GM23338 (cell line): ENCODE data around the gene FRRS1L. TPM values are rescaled to one million over a fixed set of nuclear protein-coding genes. Genes with fewer than 3 reads are reported as not detected.
A peak's percentile ranks its signal among the peaks of the same experiment; 100 is the strongest.

Experiments used
- ATAC-seq: fragments of 200-7000 bp; cut with Tn5 transposase; 3 replicates; pipeline ENCODE4 v1.9.1; 2020
- DNase-seq: peaks from one replicate; pipeline ENCODE4 v3.0.0-alpha.2; 2015; ENCODE audit warnings: low spot score
- H2AFZ ChIP-seq: fragments of 200-600 bp; sonication (generic); 2 replicates; pipeline ENCODE4 v1.8.0; 2016; ENCODE audit warnings: antibody characterized with exemption, mild to moderate bottlenecking, moderate library complexity
- H3F3A ChIP-seq: fragments of 200-600 bp; sonication (generic); replicated peaks from 2 replicates; pipeline ENCODE4 v1.8.0; 2017; ENCODE audit warnings: antibody characterized with exemption, mixed run types, low read depth
- H3K27ac ChIP-seq: fragments of 200-600 bp; sonication (generic); 2 replicates; pipeline ENCODE4 v1.6.1; 2016; ENCODE audit warnings: low read depth
- H3K27me3 ChIP-seq: fragments of 200-600 bp; sonication (generic); 2 replicates; pipeline ENCODE4 v1.8.0; 2016; ENCODE audit warnings: mild to moderate bottlenecking, mixed run types, moderate library complexity; ENCODE audit not compliant: insufficient read depth
- H3K36me3 ChIP-seq: fragments of 200-600 bp; sonication (generic); 2 replicates; pipeline ENCODE4 v1.8.0; 2016; ENCODE audit warnings: mild to moderate bottlenecking; ENCODE audit not compliant: insufficient read depth
- H3K4me1 ChIP-seq: fragments of 200-600 bp; sonication (generic); 2 replicates; pipeline ENCODE4 v1.8.0; 2016; ENCODE audit warnings: mild to moderate bottlenecking, moderate library complexity; ENCODE audit not compliant: insufficient read depth
- H3K4me2 ChIP-seq: fragments of 200-600 bp; sonication (generic); 2 replicates; pipeline ENCODE4 v1.7.1; 2017; ENCODE audit warnings: mixed run types
- H3K4me3 ChIP-seq: fragments of 200-600 bp; sonication (generic); 2 replicates; pipeline ENCODE4 v1.6.1; 2016; ENCODE audit warnings: mixed run types
- H3K79me2 ChIP-seq: fragments of 200-600 bp; sonication (generic); replicated peaks from 2 replicates; pipeline ENCODE4 v1.8.0; 2017; ENCODE audit warnings: mild to moderate bottlenecking; ENCODE audit not compliant: insufficient read depth
- H3K9me2 ChIP-seq: fragments of 200-600 bp; sonication (generic); 2 replicates; pipeline ENCODE4 v1.8.0; 2017; ENCODE audit not compliant: insufficient read depth
- H4K20me1 ChIP-seq: fragments of 200-600 bp; sonication (generic); replicated peaks from 2 replicates; pipeline ENCODE4 v1.8.0; 2017; ENCODE audit warnings: mild to moderate bottlenecking; ENCODE audit not compliant: insufficient read depth
- H3K27ac Mint-ChIP-seq: 2 replicates; pipeline ENCODE4 v1.8.0; 2020; ENCODE audit warnings: inconsistent platforms, mild to moderate bottlenecking, moderate library complexity, mixed read lengths
- H3K27me3 Mint-ChIP-seq: 3 replicates; pipeline ENCODE4 v1.8.0; 2022; ENCODE audit warnings: low read depth, mild to moderate bottlenecking, moderate library complexity, mixed read lengths, inconsistent platforms; ENCODE audit not compliant: insufficient read depth, poor library complexity
- H3K36me3 Mint-ChIP-seq: 3 replicates; pipeline ENCODE4 v1.8.0; 2021; ENCODE audit warnings: low read depth, mild to moderate bottlenecking, inconsistent platforms, moderate library complexity, mixed read lengths
- H3K4me1 Mint-ChIP-seq: 3 replicates; pipeline ENCODE4 v1.8.0; 2020; ENCODE audit warnings: mild to moderate bottlenecking, inconsistent platforms, mixed read lengths
- H3K4me3 Mint-ChIP-seq: 3 replicates; pipeline ENCODE4 v1.8.0; 2021; ENCODE audit warnings: moderate library complexity, mild to moderate bottlenecking, inconsistent platforms, mixed read lengths
- H3K9me3 Mint-ChIP-seq: 3 replicates; pipeline ENCODE4 v1.8.0; 2020; ENCODE audit warnings: moderate library complexity, mild to moderate bottlenecking, inconsistent platforms, mixed read lengths
- CREB1 ChIP-seq: fragments of 250-450 bp; sonication (Bioruptor Pico); IDR thresholded peaks from 2 replicates; pipeline ENCODE4 v1.5.0; 2020; ENCODE audit warnings: low read depth, mild to moderate bottlenecking, moderate library complexity
- EZH2 ChIP-seq: fragments of 200-600 bp; sonication (generic); IDR thresholded peaks from one replicate; pipeline ENCODE4 v1.8.0; 2017; ENCODE audit warnings: antibody characterized with exemption, mild to moderate bottlenecking, low read depth; ENCODE audit not compliant: unreplicated experiment
- EZH2phosphoT487 ChIP-seq: fragments of 200-600 bp; sonication (generic); IDR thresholded peaks from one replicate; pipeline ENCODE4 v1.8.1; 2018; ENCODE audit warnings: antibody characterized with exemption; ENCODE audit not compliant: unreplicated experiment
- JUNB ChIP-seq: IDR thresholded peaks from one replicate; pipeline ENCODE4 v1.6.1; 2016; ENCODE audit warnings: antibody characterized with exemption; ENCODE audit not compliant: unreplicated experiment
- NANOG ChIP-seq: IDR thresholded peaks from 2 replicates; pipeline ENCODE4 v1.6.1; 2016; ENCODE audit warnings: antibody characterized with exemption, borderline replicate concordance
- POLR2AphosphoS5 ChIP-seq: IDR thresholded peaks from 2 replicates; pipeline ENCODE4 v1.6.1; 2016; ENCODE audit warnings: antibody characterized with exemption, low read depth
- STAT1 ChIP-seq: IDR thresholded peaks from one replicate; pipeline ENCODE4 v1.6.1; 2016; ENCODE audit warnings: antibody characterized with exemption; ENCODE audit not compliant: unreplicated experiment
- ZNF114 ChIP-seq: fragments of 250-450 bp; sonication (Bioruptor Pico); IDR thresholded peaks from 2 replicates; pipeline ENCODE4 v1.5.0; 2020; ENCODE audit warnings: mild to moderate bottlenecking, moderate library complexity
- ZNF331 ChIP-seq: fragments of 250-450 bp; sonication (Bioruptor Pico); IDR thresholded peaks from 2 replicates; pipeline ENCODE4 v1.5.0; 2020; ENCODE audit warnings: low read depth, mild to moderate bottlenecking, moderate library complexity
- polyA plus RNA-seq: library from polyadenylated mRNA; unstranded; fragments of >200 nt; fragmentation: Nextera tagmentation; extraction: Ambion mirVana; gene quantifications from 2 replicates; pipeline ENCODE4 v1.2.1, GENCODE V29; 2016
- total RNA-seq: library from RNA; depleted of rRNA; stranded (reverse); fragments of >200 nt; shearing (Covaris generic); gene quantifications from 2 replicates; pipeline ENCODE4 v1.2.3, GENCODE V29; 2014
- TF ChIP-seq, protein P1 (sequence below): fragments of 250-450 bp; sonication (Bioruptor Pico); IDR thresholded peaks from 2 replicates; pipeline ENCODE4 v1.5.0; 2020; ENCODE audit warnings: mild to moderate bottlenecking, moderate library complexity
- TF ChIP-seq, protein P2 (sequence below), 2 experiments: fragments of 200-600 bp in 1 of 2; sonication (generic) in 1 of 2; conservative IDR thresholded peaks; 2 replicates each; pipeline versions ENCODE4 v1.5.1 to v1.6.1; 2016 to 2017; ENCODE audit warnings: antibody characterized with exemption in 2 of 2, low read depth in 2 of 2, mild to moderate bottlenecking in 2 of 2, moderate library complexity in 1 of 2
- TF ChIP-seq, protein P3 (sequence below): IDR thresholded peaks from 2 replicates; pipeline ENCODE4 v1.6.1; 2016; ENCODE audit warnings: antibody characterized with exemption

FRRS1L gene
- total and polyA plus RNA-seq, 2 experiments from 2014 or later, result 0.37 to 1.1 TPM

DNA sequence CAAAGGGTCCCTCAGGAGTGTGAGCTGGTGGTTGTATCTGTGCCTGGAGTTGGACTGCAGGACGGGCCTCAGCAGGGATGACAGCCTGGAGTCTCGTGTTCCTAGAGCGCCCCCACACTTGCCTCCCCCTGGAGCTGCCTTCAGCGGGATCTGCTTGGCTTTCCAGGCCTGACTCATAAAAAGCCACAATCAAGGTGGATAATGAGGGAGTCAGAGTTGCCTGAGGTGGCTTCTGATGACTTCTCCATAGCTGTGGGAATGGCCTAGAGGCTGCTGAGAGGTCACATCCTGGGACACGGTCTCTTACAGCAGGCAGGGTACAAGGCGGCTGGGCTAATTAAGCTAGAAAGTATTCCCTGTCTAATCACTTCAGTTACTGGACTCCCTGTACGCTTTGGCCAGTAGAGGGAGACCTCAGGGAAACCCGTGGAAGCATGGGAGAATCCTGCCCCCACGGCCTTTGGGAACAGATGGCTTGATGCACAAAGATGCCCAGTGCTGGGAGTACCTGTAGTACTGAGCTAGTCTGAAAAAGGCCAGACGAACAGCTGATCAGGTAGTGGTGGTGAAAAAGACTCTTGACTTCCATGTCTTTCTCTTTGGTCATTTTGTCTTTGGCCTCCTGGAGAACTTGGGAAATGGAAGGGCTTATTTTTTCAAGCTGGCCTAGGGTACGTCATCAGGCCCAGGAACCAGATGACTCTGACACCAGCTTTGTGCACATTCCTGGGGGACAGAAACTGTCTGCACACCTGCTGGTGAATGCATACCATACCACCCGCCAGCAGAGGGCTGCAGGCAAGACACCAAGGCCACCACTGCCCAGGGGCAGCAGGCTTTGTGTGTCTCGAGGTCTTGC, 16.1 kb upstream of the FRRS1L start (continued):
- TF ChIP-seq, protein P1, sequence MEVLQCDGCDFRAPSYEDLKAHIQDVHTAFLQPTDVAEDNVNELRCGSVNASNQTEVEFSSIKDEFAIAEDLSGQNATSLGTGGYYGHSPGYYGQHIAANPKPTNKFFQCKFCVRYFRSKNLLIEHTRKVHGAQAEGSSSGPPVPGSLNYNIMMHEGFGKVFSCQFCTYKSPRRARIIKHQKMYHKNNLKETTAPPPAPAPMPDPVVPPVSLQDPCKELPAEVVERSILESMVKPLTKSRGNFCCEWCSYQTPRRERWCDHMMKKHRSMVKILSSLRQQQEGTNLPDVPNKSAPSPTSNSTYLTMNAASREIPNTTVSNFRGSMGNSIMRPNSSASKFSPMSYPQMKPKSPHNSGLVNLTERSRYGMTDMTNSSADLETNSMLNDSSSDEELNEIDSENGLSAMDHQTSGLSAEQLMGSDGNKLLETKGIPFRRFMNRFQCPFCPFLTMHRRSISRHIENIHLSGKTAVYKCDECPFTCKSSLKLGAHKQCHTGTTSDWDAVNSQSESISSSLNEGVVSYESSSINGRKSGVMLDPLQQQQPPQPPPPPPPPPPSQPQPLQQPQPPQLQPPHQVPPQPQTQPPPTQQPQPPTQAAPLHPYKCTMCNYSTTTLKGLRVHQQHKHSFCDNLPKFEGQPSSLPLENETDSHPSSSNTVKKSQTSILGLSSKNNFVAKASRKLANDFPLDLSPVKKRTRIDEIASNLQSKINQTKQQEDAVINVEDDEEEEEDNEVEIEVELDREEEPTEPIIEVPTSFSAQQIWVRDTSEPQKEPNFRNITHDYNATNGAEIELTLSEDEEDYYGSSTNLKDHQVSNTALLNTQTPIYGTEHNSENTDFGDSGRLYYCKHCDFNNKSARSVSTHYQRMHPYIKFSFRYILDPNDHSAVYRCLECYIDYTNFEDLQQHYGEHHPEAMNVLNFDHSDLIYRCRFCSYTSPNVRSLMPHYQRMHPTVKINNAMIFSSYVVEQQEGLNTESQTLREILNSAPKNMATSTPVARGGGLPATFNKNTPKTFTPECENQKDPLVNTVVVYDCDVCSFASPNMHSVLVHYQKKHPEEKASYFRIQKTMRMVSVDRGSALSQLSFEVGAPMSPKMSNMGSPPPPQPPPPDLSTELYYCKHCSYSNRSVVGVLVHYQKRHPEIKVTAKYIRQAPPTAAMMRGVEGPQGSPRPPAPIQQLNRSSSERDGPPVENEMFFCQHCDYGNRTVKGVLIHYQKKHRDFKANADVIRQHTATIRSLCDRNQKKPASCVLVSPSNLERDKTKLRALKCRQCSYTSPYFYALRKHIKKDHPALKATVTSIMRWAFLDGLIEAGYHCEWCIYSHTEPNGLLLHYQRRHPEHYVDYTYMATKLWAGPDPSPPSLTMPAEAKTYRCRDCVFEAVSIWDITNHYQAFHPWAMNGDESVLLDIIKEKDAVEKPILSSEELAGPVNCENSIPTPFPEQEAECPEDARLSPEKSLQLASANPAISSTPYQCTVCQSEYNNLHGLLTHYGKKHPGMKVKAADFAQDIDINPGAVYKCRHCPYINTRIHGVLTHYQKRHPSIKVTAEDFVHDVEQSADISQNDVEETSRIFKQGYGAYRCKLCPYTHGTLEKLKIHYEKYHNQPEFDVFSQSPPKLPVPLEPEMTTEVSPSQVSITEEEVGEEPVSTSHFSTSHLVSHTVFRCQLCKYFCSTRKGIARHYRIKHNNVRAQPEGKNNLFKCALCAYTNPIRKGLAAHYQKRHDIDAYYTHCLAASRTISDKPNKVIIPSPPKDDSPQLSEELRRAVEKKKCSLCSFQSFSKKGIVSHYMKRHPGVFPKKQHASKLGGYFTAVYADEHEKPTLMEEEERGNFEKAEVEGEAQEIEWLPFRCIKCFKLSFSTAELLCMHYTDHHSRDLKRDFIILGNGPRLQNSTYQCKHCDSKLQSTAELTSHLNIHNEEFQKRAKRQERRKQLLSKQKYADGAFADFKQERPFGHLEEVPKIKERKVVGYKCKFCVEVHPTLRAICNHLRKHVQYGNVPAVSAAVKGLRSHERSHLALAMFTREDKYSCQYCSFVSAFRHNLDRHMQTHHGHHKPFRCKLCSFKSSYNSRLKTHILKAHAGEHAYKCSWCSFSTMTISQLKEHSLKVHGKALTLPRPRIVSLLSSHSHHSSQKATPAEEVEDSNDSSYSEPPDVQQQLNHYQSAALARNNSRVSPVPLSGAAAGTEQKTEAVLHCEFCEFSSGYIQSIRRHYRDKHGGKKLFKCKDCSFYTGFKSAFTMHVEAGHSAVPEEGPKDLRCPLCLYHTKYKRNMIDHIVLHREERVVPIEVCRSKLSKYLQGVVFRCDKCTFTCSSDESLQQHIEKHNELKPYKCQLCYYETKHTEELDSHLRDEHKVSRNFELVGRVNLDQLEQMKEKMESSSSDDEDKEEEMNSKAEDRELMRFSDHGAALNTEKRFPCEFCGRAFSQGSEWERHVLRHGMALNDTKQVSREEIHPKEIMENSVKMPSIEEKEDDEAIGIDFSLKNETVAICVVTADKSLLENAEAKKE, result peak; percentile 53; the same call in 1 of the 2 replicates

DNA sequence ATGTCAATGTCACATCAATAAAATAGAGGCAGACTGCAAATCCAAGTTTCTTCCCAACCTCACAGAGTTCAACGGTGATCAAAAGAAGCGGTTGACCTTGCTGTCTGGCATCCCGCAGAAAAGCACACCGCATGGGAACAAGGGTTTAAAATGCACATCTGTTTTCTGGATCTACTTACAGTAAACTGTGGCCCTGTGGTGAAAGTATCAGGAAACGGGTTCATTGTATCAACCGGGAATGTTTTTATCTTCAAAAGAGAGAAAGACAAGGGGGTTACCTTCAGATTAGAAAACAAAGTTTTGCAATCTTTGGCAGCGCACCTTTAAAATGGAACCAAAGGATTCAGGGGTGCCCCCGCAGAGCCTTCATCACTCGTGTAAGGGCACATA, 15.5 kb upstream of the FRRS1L start:
- no peak overlapping the region for H3K27ac ChIP-seq
- Mint-ChIP-seq H3K27me3 (peaks cover 2% of the 10 kb centered on the region), H3K27ac (no peak overlapping the region), H3K4me3 (no peak overlapping the region), H3K36me3 (no peaks in the 10 kb centered on the region), H3K9me3 (no peaks in the 10 kb centered on the region), H3K4me1 (peaks cover 4% of the 10 kb centered on the region; the same call in 1 of the 3 replicates)
- H3K36me3 ChIP-seq, result no peaks in the 10 kb centered on the region
- H3F3A ChIP-seq, result no peaks in the 10 kb centered on the region
- no peaks in the 10 kb centered on the region for H3K79me2 ChIP-seq
- H3K4me3 ChIP-seq, result no peak overlapping the region
- TF ChIP-seq CREB1 (CRISPR knock-in tag) (no peak), POLR2AphosphoS5 (no peak), ZNF331 (CRISPR knock-in tag) (no peak), EZH2 (no peak), NANOG (no peak), STAT1 (no peak), ZNF114 (no peak), JUNB (no peak), EZH2phosphoT487 (no peak)
- TF ChIP-seq, protein P2, sequence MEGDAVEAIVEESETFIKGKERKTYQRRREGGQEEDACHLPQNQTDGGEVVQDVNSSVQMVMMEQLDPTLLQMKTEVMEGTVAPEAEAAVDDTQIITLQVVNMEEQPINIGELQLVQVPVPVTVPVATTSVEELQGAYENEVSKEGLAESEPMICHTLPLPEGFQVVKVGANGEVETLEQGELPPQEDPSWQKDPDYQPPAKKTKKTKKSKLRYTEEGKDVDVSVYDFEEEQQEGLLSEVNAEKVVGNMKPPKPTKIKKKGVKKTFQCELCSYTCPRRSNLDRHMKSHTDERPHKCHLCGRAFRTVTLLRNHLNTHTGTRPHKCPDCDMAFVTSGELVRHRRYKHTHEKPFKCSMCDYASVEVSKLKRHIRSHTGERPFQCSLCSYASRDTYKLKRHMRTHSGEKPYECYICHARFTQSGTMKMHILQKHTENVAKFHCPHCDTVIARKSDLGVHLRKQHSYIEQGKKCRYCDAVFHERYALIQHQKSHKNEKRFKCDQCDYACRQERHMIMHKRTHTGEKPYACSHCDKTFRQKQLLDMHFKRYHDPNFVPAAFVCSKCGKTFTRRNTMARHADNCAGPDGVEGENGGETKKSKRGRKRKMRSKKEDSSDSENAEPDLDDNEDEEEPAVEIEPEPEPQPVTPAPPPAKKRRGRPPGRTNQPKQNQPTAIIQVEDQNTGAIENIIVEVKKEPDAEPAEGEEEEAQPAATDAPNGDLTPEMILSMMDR (conservative IDR thresholded peaks at IDR 0.05; ENCODE audit: low read depth in 2 of 2), result no peak
- TF ChIP-seq, protein P3, sequence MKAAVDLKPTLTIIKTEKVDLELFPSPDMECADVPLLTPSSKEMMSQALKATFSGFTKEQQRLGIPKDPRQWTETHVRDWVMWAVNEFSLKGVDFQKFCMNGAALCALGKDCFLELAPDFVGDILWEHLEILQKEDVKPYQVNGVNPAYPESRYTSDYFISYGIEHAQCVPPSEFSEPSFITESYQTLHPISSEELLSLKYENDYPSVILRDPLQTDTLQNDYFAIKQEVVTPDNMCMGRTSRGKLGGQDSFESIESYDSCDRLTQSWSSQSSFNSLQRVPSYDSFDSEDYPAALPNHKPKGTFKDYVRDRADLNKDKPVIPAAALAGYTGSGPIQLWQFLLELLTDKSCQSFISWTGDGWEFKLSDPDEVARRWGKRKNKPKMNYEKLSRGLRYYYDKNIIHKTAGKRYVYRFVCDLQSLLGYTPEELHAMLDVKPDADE, result no peak
- no peaks in the 10 kb centered on the region for H3K27me3 ChIP-seq
- no peak for DNase-seq
- H4K20me1 ChIP-seq, result no peaks in the 10 kb centered on the region
- peak overlapping the region; percentile 81 for H2AFZ ChIP-seq
- no peak overlapping the region for H3K4me2 ChIP-seq
- H3K9me2 ChIP-seq, result no peaks in the 10 kb centered on the region
- ATAC-seq, result no peak
- H3K4me1 ChIP-seq, result no peaks in the 10 kb centered on the region
